H7 (cell line): ENCODE results near the gene ADARB2. TPM values are rescaled to one million over a fixed set of nuclear protein-coding genes. Genes with fewer than 3 reads are reported as not detected.

Source experiments
- DNase-seq: peaks from one replicate; pipeline ENCODE4 v3.0.0; 2012
- H3K27me3 ChIP-seq: 2 replicates; pipeline ENCODE4 v1.6.0; 2011; ENCODE audit warnings: mild to moderate bottlenecking, low read length; ENCODE audit not compliant: control insufficient read depth, insufficient read depth
- H3K36me3 ChIP-seq: replicated peaks from 2 replicates; pipeline ENCODE4 v1.5.1; 2011; ENCODE audit warnings: low read length; ENCODE audit not compliant: control insufficient read depth, insufficient read depth
- H3K4me3 ChIP-seq: 2 replicates; pipeline ENCODE4 v1.5.1; 2011; ENCODE audit warnings: low read depth, mild to moderate bottlenecking, control low read depth, low read length, moderate library complexity; ENCODE audit not compliant: insufficient read depth
- total RNA-seq: library from RNA; depleted of rRNA; stranded (reverse); fragments of >200 nt; shearing (Covaris generic); gene quantifications from 2 replicates; pipeline ENCODE4 v1.2.3, GENCODE V29; 2014

The ADARB2 gene
- total RNA-seq, 1 experiment from 2014 or later, result 1.5 TPM

- no peak overlapping the region for H3K4me3 ChIP-seq
- H3K36me3 ChIP-seq, result no peaks in the 10 kb centered on the region
- no peak for DNase-seq
- H3K27me3 ChIP-seq, result no peaks in the 10 kb centered on the region
Observed at GRCh38 chr10:1190052-1190395, 547.3 kb downstream of the ADARB2 start.

- no peak for DNase-seq
- Histone ChIP-seq H3K36me3 (no peaks in the 10 kb centered on the region), H3K27me3 (no peaks in the 10 kb centered on the region), H3K4me3 (no peak overlapping the region)
Observed at GRCh38 chr10:1189166-1190051, 547.9 kb downstream of the ADARB2 start.

- no peaks in the 10 kb centered on the region for H3K36me3 ChIP-seq
- no peak for DNase-seq
- no peak overlapping the region for H3K4me3 ChIP-seq
- no peaks in the 10 kb centered on the region for H3K27me3 ChIP-seq
Observed at GRCh38 chr10:1188558-1189135, 548.7 kb downstream of the ADARB2 start.

- H3K36me3 ChIP-seq, result no peaks in the 10 kb centered on the region
- no peak for DNase-seq
- H3K27me3 ChIP-seq, result no peaks in the 10 kb centered on the region
- H3K4me3 ChIP-seq, result no peak overlapping the region
Observed at GRCh38 chr10:1187855-1188557, 549.3 kb downstream of the ADARB2 start.

GRCh38 chr10:1187151-1187854 is 550.0 kb downstream of the ADARB2 start:
- DNase-seq, result peak; percentile 43
- Histone ChIP-seq H3K4me3 (no peak overlapping the region), H3K36me3 (no peaks in the 10 kb centered on the region), H3K27me3 (no peaks in the 10 kb centered on the region)

- Histone ChIP-seq H3K27me3 (no peaks in the 10 kb centered on the region), H3K36me3 (no peaks in the 10 kb centered on the region), H3K4me3 (no peak overlapping the region)
- DNase-seq, result no peak
Observed at GRCh38 chr10:1186683-1186990, 550.7 kb downstream of the ADARB2 start.

- no peaks in the 10 kb centered on the region for H3K27me3 ChIP-seq
- DNase-seq, result no peak
- H3K36me3 ChIP-seq, result no peaks in the 10 kb centered on the region
- H3K4me3 ChIP-seq, result no peak overlapping the region
Observed at GRCh38 chr10:1185911-1186682, 551.2 kb downstream of the ADARB2 start.

- Histone ChIP-seq H3K4me3 (no peak overlapping the region), H3K27me3 (no peaks in the 10 kb centered on the region), H3K36me3 (no peaks in the 10 kb centered on the region)
- peak; percentile 70 for DNase-seq
Observed at GRCh38 chr10:1184541-1185430, 552.5 kb downstream of the ADARB2 start.

GRCh38 chr10:1183701-1184100 is 553.6 kb downstream of the ADARB2 start:
- Histone ChIP-seq H3K36me3 (no peaks in the 10 kb centered on the region), H3K4me3 (no peak overlapping the region), H3K27me3 (no peaks in the 10 kb centered on the region)
- DNase-seq, result peak; percentile 52

- H3K4me3 ChIP-seq, result no peak overlapping the region
- H3K36me3 ChIP-seq, result no peaks in the 10 kb centered on the region
- peaks cover 1% of the 10 kb centered on the region; the same call in 1 of the 2 replicates for H3K27me3 ChIP-seq
- peak; percentile 52 for DNase-seq
Observed at GRCh38 chr10:1183033-1183396, 554.3 kb downstream of the ADARB2 start.

GRCh38 chr10:1182280-1183032 is 554.9 kb downstream of the ADARB2 start:
- peak; percentile 51 for DNase-seq
- H3K27me3 ChIP-seq, result peaks cover 1% of the 10 kb centered on the region; the same call in 1 of the 2 replicates
- no peak overlapping the region for H3K4me3 ChIP-seq
- H3K36me3 ChIP-seq, result no peaks in the 10 kb centered on the region

GRCh38 chr10:1180836-1181235 is 556.5 kb downstream of the ADARB2 start:
- Histone ChIP-seq H3K36me3 (no peaks in the 10 kb centered on the region), H3K4me3 (no peak overlapping the region), H3K27me3 (peaks cover 1% of the 10 kb centered on the region; the same call in 1 of the 2 replicates)
- peak; percentile 86 for DNase-seq
